NCI-H2081 (cell line): ENCODE data around the gene PPIL1.
"Not testable (repeated sequence)": the region's sequence is repeated elsewhere in the genome, so short reads cannot be mapped to it uniquely, and the experiment has no call there.

Experiments used
- DNase-seq, 2 experiments: peaks; one replicate each; lab custom pipeline; 2025; lab: John Stamatoyannopoulos, UW

PPIL1 gene

DNA sequence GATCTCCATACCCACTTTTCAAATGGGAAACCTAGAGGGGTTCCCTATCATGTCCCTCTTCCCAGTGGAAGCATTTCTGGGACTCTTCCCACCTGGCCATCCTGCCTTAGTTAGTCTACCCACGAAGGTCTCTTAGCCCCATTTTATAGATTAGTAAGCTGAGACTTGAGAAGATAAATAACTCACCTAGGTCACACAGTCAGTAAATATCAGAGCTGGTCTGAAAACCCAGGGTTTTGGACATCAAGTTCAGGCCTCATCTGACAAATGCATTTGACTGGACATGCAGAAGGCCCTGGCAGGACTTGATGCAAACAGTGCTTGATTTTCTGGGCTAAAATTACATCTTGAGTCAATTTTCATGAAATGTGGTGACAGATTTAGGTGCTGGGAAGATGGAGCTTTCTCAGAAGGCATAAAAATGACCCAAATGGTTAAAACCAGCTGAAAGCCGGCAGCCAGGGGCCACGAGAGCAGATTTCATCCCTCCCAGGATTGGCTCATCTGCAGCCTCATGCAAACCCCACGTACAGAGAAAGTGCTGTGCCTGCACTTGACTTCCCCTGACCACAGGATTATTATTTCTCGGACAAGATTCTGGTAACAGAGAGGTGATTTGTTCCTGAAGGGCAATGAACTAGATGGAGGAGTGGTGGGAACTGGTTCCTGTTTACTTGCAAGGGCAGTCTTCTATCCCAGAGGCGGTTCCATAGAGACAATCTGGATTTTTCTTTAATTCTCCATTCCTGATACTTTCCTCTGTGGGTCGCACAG is 58.5 kb downstream of the PPIL1 start:
- DNase-seq: no peak

DNA sequence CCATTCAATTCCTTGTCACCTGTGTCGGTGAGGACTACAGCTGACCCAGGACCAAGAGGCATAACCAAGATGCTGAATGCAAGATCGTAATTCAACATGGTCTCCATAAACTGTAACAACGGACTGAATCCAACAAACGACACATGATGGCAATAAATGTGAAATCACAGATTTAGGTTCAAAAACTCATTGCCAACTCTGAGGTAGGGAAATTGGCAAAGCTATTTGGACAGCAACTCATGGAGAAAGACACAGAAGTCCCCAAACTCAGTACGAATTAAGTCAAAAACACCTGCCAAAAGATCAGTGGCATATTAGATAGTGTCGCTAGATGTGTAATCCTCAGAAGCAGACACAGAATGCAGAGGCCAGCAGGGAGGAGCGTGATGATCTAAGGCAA is 60.4 kb downstream of the PPIL1 start:
- no peak for DNase-seq

DNA sequence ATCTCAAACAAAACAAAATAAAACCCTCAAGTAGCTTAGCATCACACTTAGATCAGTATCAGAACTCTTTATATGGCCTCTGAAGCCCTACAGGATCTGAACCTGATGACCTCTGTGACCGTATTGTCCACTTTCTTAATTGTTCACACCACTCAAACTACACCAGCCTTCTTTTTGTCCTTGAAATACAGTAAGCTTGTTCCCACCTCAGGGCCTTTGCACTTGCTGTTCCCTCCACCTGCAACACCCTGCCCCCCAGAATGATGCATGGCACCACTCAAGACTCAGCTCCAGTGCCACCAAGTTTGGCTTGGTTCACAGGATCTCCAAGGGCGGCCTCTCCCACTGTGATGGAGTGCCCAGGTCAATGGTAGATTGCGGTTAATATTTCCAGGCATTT is 61.1 kb downstream of the PPIL1 start:
- DNase-seq: no peak

DNA sequence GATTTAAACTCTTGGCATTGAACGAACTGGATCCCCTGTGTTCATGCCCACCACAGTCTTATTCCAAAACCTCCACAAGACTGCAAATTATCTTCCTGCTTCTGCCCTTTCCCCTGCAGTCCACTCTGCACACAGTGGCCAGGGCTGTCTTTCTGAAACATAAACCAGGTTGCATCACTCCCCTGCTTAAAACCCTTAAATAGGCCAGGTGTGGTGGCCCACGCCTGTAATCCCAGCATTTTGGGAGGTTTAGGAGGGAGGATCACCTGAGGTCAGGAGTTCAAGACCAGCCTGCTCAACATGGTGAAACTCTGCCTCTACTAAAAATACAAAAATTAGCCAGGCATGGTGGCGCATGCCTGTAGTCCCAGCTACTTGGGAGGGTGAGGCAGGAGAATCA is 61.6 kb downstream of the PPIL1 start:
- DNase-seq: not testable (repeated sequence)

DNA sequence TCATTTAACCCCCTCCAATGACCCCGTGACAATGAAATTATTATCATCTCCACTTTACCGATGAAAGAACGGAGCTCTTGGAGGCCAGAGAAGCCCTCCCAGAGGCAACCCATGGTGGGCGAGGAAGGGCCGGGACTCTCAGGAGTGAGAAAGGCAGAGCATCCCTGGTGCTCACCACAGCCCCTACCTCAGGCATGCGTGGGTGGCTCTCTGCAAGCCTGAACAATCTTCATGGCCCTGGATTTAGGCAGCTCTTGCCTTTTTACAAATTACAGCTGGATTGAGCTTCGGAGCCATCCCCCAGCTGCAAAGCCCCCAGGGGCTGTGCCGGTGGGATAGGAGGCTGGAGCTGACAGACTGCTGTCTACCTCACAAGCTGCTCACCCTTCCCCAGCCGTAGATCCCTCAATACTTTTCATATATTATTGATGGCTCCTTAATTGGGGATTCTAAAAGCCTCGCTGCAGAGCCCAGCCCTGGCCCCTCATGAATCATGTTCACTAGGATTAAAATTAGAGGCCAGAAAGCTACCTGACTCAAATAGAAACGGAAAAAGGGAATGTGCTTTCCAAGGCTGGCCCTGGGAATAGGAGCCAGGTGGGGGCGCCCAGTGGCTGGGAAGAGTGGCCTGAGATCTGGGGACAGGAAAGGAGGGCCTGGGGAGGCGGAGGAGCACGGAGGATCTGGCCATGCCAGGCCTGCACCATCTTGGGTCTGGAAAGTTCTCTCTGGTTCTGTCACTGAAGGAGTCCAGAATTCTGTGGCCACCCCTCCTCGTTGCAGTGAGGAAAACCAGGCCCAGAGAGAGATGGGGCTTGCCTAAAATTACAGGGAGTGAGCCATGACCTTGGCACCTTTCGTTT is 64.4 kb downstream of the PPIL1 start:
- DNase-seq: no peak

DNA sequence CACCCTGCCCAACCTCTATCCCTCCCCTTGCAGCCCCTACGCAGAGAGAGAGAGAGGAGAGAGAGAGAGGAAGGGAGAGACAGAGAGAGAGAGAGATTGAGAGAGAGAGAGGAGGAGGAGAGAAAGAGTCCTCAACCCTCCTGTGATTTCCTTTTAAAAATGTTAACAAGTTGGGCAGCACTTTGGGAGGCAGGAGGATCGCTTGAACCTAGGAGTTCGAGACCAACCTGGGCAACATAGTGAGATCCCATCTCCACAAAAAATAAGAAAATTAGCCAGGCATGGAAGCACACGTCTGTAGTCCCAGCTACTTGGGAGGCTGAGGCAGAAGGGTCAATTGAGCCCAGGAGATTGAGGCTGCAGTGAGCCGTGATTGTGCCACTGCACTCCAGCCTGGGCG is 65.4 kb downstream of the PPIL1 start:
- no peak for DNase-seq

DNA sequence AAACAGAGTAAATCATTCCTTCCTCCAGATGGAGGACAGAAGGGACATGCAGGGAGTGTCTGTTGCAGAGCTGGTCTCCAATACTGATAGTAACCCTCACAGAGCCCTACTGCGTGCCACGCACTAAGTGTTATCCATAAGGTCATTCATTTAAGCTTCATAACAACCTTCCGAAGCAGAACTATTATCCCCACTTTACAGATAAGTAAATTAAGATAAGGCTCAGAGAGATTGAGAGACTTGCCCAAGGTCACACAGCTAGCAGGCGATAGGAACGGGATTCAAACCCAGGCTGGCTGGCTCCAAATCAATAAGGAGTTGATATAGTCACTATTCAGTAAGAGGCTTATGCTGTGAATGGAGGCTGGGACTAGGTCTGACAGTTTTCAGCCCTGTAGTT is 66.0 kb downstream of the PPIL1 start:
- DNase-seq: no peak

DNA sequence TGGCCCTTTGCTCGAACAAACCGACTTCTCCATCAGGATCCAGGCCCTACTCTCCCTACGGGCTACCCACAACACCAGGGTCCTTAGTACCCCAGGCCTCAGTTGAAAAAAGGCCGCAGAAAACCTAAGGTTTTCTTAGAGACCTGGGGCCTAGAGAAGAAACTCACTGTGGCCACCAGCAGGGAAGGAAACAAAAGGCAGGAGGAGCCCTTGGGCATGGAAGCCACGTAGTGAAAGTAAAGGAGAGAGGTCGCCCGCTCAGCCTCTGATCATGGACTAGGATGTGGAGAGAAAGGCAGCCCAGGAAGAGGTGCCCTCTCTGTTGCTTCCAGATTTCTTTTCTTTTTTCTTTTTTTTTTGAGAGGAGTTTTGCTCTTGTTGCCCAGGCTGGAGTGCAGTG is 66.9 kb downstream of the PPIL1 start:
- DNase-seq: no peak

DNA sequence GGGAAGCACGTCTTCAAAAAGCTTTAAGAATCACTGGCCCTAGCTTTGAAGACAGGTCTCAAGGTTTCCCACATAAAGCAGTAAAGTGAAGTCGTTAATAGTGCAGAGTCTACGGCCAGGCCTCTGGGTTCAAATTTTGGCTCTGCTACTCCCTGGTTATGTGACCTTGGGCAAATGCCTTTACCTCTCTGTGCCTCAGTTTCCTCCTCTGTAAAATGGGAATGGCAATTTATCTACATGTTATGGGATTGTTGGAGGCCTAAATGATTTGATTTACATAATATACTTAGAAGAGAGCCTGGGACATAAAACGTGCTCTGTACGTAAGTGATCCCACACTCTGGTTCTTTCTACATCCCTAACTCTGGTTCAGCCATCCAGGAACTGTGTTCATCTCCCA is 67.5 kb downstream of the PPIL1 start:
- no peak for DNase-seq

DNA sequence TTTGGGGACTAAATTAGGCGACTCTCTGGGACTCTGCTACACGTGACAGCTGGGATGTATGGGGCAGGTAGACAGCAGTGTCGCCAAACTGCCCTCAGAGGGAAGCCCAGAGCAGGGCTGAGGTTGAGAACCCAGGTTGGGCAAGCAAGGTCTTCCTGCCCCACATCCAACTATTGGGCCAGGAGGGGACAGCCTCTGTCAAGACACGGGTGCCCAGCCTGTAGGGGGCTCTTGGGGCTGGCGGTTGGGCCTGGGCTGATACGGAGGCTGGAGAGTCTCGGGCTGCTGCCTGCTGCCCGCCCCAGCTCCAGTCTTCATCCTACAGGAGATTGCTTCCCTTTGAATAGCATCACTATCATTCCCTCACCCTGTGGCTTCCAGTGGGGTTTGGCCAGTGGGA is 68.7 kb downstream of the PPIL1 start:
- DNase-seq: no peak

DNA sequence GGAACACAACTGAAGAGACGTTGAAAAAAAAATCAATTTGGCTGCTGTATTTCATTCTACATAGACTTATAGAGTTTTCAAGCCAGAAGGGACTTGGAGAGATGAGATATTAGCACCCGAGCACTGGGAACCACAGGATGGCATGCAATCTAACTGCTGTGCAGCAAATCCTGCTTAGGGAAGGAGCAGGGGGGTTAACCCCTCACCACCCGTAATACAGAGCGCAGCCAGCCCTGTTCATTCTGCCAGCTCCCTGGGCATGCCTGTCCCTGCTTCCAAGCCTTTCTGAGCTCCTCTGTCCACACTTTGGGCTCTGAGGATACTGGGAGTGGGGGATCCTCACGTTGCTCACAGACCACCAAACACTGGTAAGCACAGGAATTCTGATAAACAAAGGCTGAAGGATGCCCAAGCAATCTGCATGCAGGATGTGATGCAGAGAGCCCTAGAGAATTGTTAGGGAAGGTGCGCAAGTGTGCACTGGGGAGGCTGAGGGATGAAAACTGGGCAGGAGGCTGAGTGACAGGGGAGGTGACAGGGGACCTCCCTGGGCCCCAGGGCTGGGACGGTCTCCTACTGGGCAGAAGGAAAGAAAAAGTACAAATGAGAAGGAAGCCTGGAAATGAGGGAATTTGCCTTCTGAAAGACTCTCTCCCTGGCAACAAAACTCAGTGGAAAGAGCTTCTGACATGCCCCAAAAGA is 69.4 kb downstream of the PPIL1 start:
- DNase-seq: no peak
